HCT116 (cell line): ENCODE measurements around the gene CA6. TPM values are rescaled to one million over a fixed set of nuclear protein-coding genes. Genes with fewer than 3 reads are reported as not detected.
"Not testable (repeated sequence)": the region's sequence is repeated elsewhere in the genome, so short reads cannot be mapped to it uniquely, and the experiment has no call there.

Experiments used
- ATAC-seq: fragments of 200-7000 bp; cut with Tn5 transposase; 2 replicates; pipeline ENCODE4 v1.9.1; 2020; ENCODE audit warnings: mild to moderate bottlenecking, moderate library complexity
- Bru-seq: library from RNA; stranded (reverse); fragments of 400-500 nt; gene quantifications from one replicate; lab custom pipeline; 2021; lab: Mats Ljungman, UMichigan
- BruChase-seq, 2 experiments: library from RNA; stranded (reverse); fragments of 400-500 nt; gene quantifications; one replicate each; lab custom pipeline; 2021; lab: Mats Ljungman, UMichigan
- BruUV-seq: library from RNA; stranded (reverse); fragments of 400-500 nt; replicated peaks from 2 replicates; lab custom pipeline; 2021; lab: Mats Ljungman, UMichigan
- CTCF ChIA-PET: fragments of 300-600 bp; sonication (Branson Sonifier 250); formaldehyde crosslinking; loops from one replicate; lab custom pipeline; 2021; ENCODE audit warnings: antibody characterized with exemption; lab: Charles Lee
- POLR2A ChIA-PET: fragments of 300-600, 350-600 bp; sonication (Branson Sonifier 250); formaldehyde crosslinking; loops from one replicate; lab custom pipeline; 2021; ENCODE audit warnings: antibody characterized with exemption; lab: Charles Lee
- RAD21 ChIA-PET, 2 experiments: fragments of 300-600 bp; sonication (Branson Sonifier 250); formaldehyde crosslinking; loops; one replicate each; lab custom pipeline; 2023; ENCODE audit warnings: low total read pairs in 2 of 2; ENCODE audit not compliant: uncharacterized antibody in 2 of 2, unreplicated experiment in 2 of 2, low non-redundant PET in 1 of 2; lab: Charles Lee
- DNase-seq: peaks from one replicate; pipeline ENCODE4 v3.0.0-alpha.2; 2010; ENCODE audit warnings: low read depth, low spot score
- H2AFZ ChIP-seq: fragments of 200-600 bp; shearing (Covaris generic), sonication (generic); 2 replicates; pipeline ENCODE4 v1.6.1; 2017; ENCODE audit warnings: low read depth, mixed run types, mixed read lengths, antibody characterized with exemption, low read length; ENCODE audit not compliant: poor library complexity, severe bottlenecking
- H3K27ac ChIP-seq: 2 replicates; pipeline ENCODE4 v1.5.1; 2012; ENCODE audit warnings: low read depth, low read length
- H3K27me3 ChIP-seq: fragments of 200-600 bp; sonication (generic); 2 replicates; pipeline ENCODE4 v1.6.1; 2016; ENCODE audit warnings: mixed run types, low read length, mixed read lengths; ENCODE audit not compliant: insufficient read depth
- H3K36me3 ChIP-seq, 2 experiments: fragments of 200-500 bp in 1 of 2; fragments of 200-600 bp in 1 of 2; sonication (Bioruptor generic) in 1 of 2; sonication (generic) in 1 of 2; 2 replicates each; pipeline versions ENCODE4 v1.5.1 to v1.6.1; 2014 to 2016; ENCODE audit warnings: low read length in 2 of 2, inconsistent platforms in 1 of 2, mixed read lengths in 1 of 2, mixed run types in 1 of 2; ENCODE audit not compliant: insufficient read depth in 2 of 2, control insufficient read depth in 1 of 2
- H3K4me1 ChIP-seq, 2 experiments: fragments of 200-600 bp in 1 of 2; sonication (generic) in 1 of 2; 2 replicates each; pipeline versions ENCODE4 v1.5.1 to v1.6.1; 2012 to 2017; ENCODE audit warnings: low read length in 2 of 2, inconsistent platforms in 1 of 2, mild to moderate bottlenecking in 1 of 2, mixed read lengths in 1 of 2, mixed run types in 1 of 2, moderate library complexity in 1 of 2; ENCODE audit not compliant: insufficient read depth in 2 of 2, control insufficient read depth in 1 of 2
- H3K4me2 ChIP-seq: fragments of 200-600 bp; sonication (generic); 2 replicates; pipeline ENCODE4 v1.6.1; 2017; ENCODE audit warnings: mixed run types, low read length, mixed read lengths
- H3K4me3 ChIP-seq, 2 experiments: fragments of 200-600 bp in 1 of 2; sonication (generic) in 1 of 2; replicated peaks in 1 of 2; 2 replicates each; pipeline ENCODE4 v1.5.1; 2011 to 2016; ENCODE audit warnings: low read length in 2 of 2, control low read depth in 1 of 2, low read depth in 1 of 2, mild to moderate bottlenecking in 1 of 2, mixed read lengths in 1 of 2, mixed run types in 1 of 2
- H3K79me2 ChIP-seq: fragments of 200-600 bp; sonication (generic); 2 replicates; pipeline ENCODE4 v1.6.1; 2017; ENCODE audit warnings: mild to moderate bottlenecking, mixed run types, low read length, moderate library complexity, mixed read lengths; ENCODE audit not compliant: insufficient read depth
- H3K9ac ChIP-seq: fragments of 200-600 bp; sonication (generic); 2 replicates; pipeline ENCODE4 v1.6.1; 2016; ENCODE audit warnings: low read length, mixed read lengths
- H3K9me2 ChIP-seq: fragments of 200-600 bp; sonication (generic), shearing (Covaris generic); 2 replicates; pipeline ENCODE4 v1.6.1; 2017; ENCODE audit warnings: mixed run types, mild to moderate bottlenecking, moderate library complexity; ENCODE audit not compliant: insufficient read depth
- H3K9me3 ChIP-seq, 2 experiments: fragments of 200-500 bp in 1 of 2; fragments of 200-600 bp in 1 of 2; sonication (Bioruptor generic) in 1 of 2; sonication (generic) in 1 of 2; 2 replicates each; pipeline ENCODE4 v1.6.1; 2014 to 2017; ENCODE audit warnings: low read length in 2 of 2, mixed read lengths in 2 of 2, inconsistent platforms in 1 of 2, low read depth in 1 of 2, mild to moderate bottlenecking in 1 of 2, mixed run types in 1 of 2, moderate library complexity in 1 of 2; ENCODE audit not compliant: control insufficient read depth in 1 of 2, insufficient read depth in 1 of 2
- H4K20me1 ChIP-seq: fragments of 200-600 bp; sonication (generic), shearing (Covaris generic); 2 replicates; pipeline ENCODE4 v1.6.1; 2017; ENCODE audit warnings: mixed run types, mild to moderate bottlenecking, moderate library complexity; ENCODE audit not compliant: insufficient read depth
- ATF3 ChIP-seq: IDR thresholded peaks from 2 replicates; pipeline ENCODE4 v1.6.1; 2012
- CEBPB ChIP-seq: IDR thresholded peaks from 2 replicates; pipeline ENCODE4 v1.6.1; 2012; ENCODE audit warnings: low read depth
- CTCF ChIP-seq, 3 experiments: fragments of 200-600 bp in 1 of 3; sonication (generic) in 1 of 3; IDR thresholded peaks in 2 of 3; conservative IDR thresholded peaks in 1 of 3; 2 replicates each; pipeline ENCODE4 v1.5.1; 2012 to 2017; ENCODE audit warnings: low read depth in 2 of 3, low read length in 2 of 3, antibody characterized with exemption in 1 of 3, borderline replicate concordance in 1 of 3, control low read depth in 1 of 3, mild to moderate bottlenecking in 1 of 3, mixed read lengths in 1 of 3, mixed run types in 1 of 3, moderate library complexity in 1 of 3; ENCODE audit not compliant: insufficient read depth in 1 of 3
- FOSL1 ChIP-seq: IDR thresholded peaks from 2 replicates; pipeline ENCODE4 v1.6.1; 2012; ENCODE audit warnings: low read depth
- POLR2A ChIP-seq: IDR thresholded peaks from 2 replicates; pipeline ENCODE4 v1.7.0; 2011; ENCODE audit warnings: borderline replicate concordance; ENCODE audit not compliant: insufficient read depth, insufficient read length; ENCODE audit errors: extremely low read depth
- ZFX ChIP-seq: fragments of 450-650 bp; IDR thresholded peaks from 2 replicates; pipeline ENCODE4 v1.6.1; 2017
- ZNF274 ChIP-seq: fragments of 200-500 bp; sonication (Bioruptor generic); IDR thresholded peaks from 2 replicates; pipeline ENCODE4 v1.6.1; 2014; ENCODE audit warnings: mild to moderate bottlenecking, low read depth, low read length, inconsistent platforms
- intact Hi-C: fragments of 100-400 bp; cut with micrococcal nuclease; formaldehyde crosslinking; loops from 2 replicates; pipeline ENCODE4 v1.10.0; 2022
- long read RNA-seq: library from polyadenylated mRNA; unstranded; transcript quantifications from one replicate; pipeline ENCODE4 v2.0.0, GENCODE V29; 2021; ENCODE audit not compliant: unreplicated experiment
- polyA plus RNA-seq: library from polyadenylated mRNA; unstranded; fragments of >200 nt; gene quantifications from 2 replicates; pipeline ENCODE4 v1.2.1, GENCODE V29; 2012; ENCODE audit warnings: missing spikeins
- total RNA-seq: library from RNA; stranded (reverse); gene quantifications from one replicate; pipeline ENCODE4 v1.2.1, GENCODE V29; 2021; ENCODE audit not compliant: unreplicated experiment

Gene CA6
- total RNA-seq (not detected), Bru-seq, nascent RNA (not detected), BruChase-seq, experiment 1, labeled RNA remaining after a 6-hour chase (not detected), BruChase-seq, experiment 2, labeled RNA remaining after a 2-hour chase (not detected)
- not detected in 2 replicates for polyA plus RNA-seq
- long read RNA-seq = 0 reads

- Histone ChIP-seq H3K27ac (no peak within 1 kb of the TSS), H3K4me3 (no peak within 1 kb of the TSS), H3K9me3 (no peaks in the 10 kb centered on the region), H3K27me3 (no peaks in the 10 kb centered on the region), H3K9ac (no peak within 1 kb of the TSS), H3K79me2 (no peaks in the 10 kb centered on the region), H2AFZ (no peak within 1 kb of the TSS), H3K4me2 (no peak within 1 kb of the TSS), H3K9me2 (no peaks in the 10 kb centered on the region), H4K20me1 (no peaks in the 10 kb centered on the region), H3K4me1 (peaks cover 0 to 13% of the 10 kb centered on the region in 2 experiments; a peak in 2 of 4 replicates), H3K36me3 (no peaks in the 10 kb centered on the region)
- DNase-seq (no peak), ATAC-seq (no peak)
- ChIA-PET POLR2A (no interaction called here), RAD21 (no interaction called here), CTCF (no interaction called here)
- TF ChIP-seq CTCF (IDR thresholded peaks at IDR 0.05 in 2 of 3, conservative IDR thresholded peaks at IDR 0.05 in 1 of 3; ENCODE audit: borderline replicate concordance in 1 of 3, insufficient read depth in 1 of 3, low read depth in 2 of 3, low read length in 2 of 3) (no peak), POLR2A (no peak), FOSL1 (no peak), ATF3 (no peak), CEBPB (no peak), ZFX (no peak), ZNF274 (no peak)
- no TSS peak for BruUV-seq
- intact Hi-C loops = no loop called here
Measured at GRCh38 chr1:8945568-8945967, at the start of gene CA6. TSS of gene CA6 (plus strand) at chr1:8945868. CDS start at chr1:8945887, 19 bp downstream.

GRCh38 chr1:8896775-8897174 is 48.9 kb upstream of the CA6 start:
- intact Hi-C loops, H3K4me2 ChIP-seq, H4K20me1 ChIP-seq, ATAC-seq, H3K9me3 ChIP-seq, H3K9me2 ChIP-seq, H2AFZ ChIP-seq, H3K9ac ChIP-seq, H3K4me3 ChIP-seq, POLR2A ChIA-PET, H3K27me3 ChIP-seq, BruUV-seq, DNase-seq, H3K27ac ChIP-seq, RAD21 ChIA-PET, H3K79me2 ChIP-seq, H3K36me3 ChIP-seq, CTCF ChIA-PET: not testable (repeated sequence)
- peaks cover 31 to 37% of the 10 kb centered on the region in 2 experiments for H3K4me1 ChIP-seq

GRCh38 chr1:8897505-8897904 is 48.2 kb upstream of the CA6 start:
- intact Hi-C loops, H3K27ac ChIP-seq, RAD21 ChIA-PET, CTCF ChIA-PET, H2AFZ ChIP-seq, BruUV-seq, H3K4me2 ChIP-seq, H3K9me3 ChIP-seq, H3K4me3 ChIP-seq, H3K9ac ChIP-seq, DNase-seq, POLR2A ChIA-PET, H3K36me3 ChIP-seq, H3K79me2 ChIP-seq, H3K27me3 ChIP-seq, H4K20me1 ChIP-seq, ATAC-seq, H3K9me2 ChIP-seq: not testable (repeated sequence)
- peaks cover 36 to 44% of the 10 kb centered on the region in 2 experiments for H3K4me1 ChIP-seq
